ENCODE results near the gene NEUROD2. TPM values are rescaled to one million over a fixed set of nuclear protein-coding genes. Genes with fewer than 3 reads are reported as not detected.

The NEUROD2 gene
- total RNA-seq, 1 experiment from 2014 or later, result not detected

GRCh38 chr17:39639566-39640458 lies 32.1 kb upstream of the NEUROD2 start:
- TF ChIP-seq SIN3A (IDR thresholded peaks at IDR 0.05; ENCODE audit: borderline replicate concordance, insufficient read depth, low read depth, low read length) (no peak), TCF7L2 (IDR thresholded peaks at IDR 0.05; ENCODE audit: low read depth, low read length) (no peak), CTCF (IDR thresholded peaks at IDR 0.05) (no peak), POLR2AphosphoS5 (IDR thresholded peaks at IDR 0.05; ENCODE audit: low read depth, low read length) (no peak), REST (IDR thresholded peaks at IDR 0.05; ENCODE audit: insufficient read depth in 1 of 2, low read depth in 2 of 2, low read length in 1 of 2) (no peak)
- in situ Hi-C loops (cut with HindIII; ENCODE audit: low pct_unique_long_range_greater_than_20kb, low sequenced_read_pairs), result no loop called here
- DNase-seq (ENCODE audit: low read depth, low spot score), result no peak
- CTCF ChIA-PET, result interaction anchor here (1.1 to 1.4 kb wide), 2 partner anchors 13 to 14 kb away, joined by 3 read pairs; no protein-coding TSS in a partner anchor
- peaks cover 3% of the 10 kb centered on the region; the same call in 1 of the 2 replicates for H3K36me3 ChIP-seq (ENCODE audit: control insufficient read depth, insufficient read depth, low read length)
- BruUV-seq (replicated peaks), result no TSS peak
- no peaks in the 10 kb centered on the region for H3K27me3 ChIP-seq (ENCODE audit: control insufficient read depth, insufficient read depth, low read length)
- intact Hi-C loops (cut with micrococcal nuclease; ENCODE audit: unreplicated experiment), result no loop called here
- no peaks in the 10 kb centered on the region for H3K9me3 ChIP-seq (ENCODE audit: control insufficient read depth, insufficient read depth, low read depth, low read length)
- peaks cover 47% of the 10 kb centered on the region for H3K4me1 ChIP-seq (ENCODE audit: control insufficient read depth, insufficient read depth, low read length)
- no peak overlapping the region for H3K27ac ChIP-seq (ENCODE audit: low read length)
- POLR2A ChIA-PET, result no interaction called here
- ATAC-seq, result no peak
- no peak overlapping the region for H3K4me3 ChIP-seq (ENCODE audit: low read depth in 2 of 2, low read length in 2 of 2)

GRCh38 chr17:39639043-39639442 lies 31.3 kb upstream of the NEUROD2 start:
- ATAC-seq, result no peak
- Histone ChIP-seq H3K36me3 (ENCODE audit: control insufficient read depth, insufficient read depth, low read length) (peaks cover 3% of the 10 kb centered on the region; the same call in 1 of the 2 replicates), H3K4me1 (ENCODE audit: control insufficient read depth, insufficient read depth, low read length) (peaks cover 45% of the 10 kb centered on the region), H3K27ac (ENCODE audit: low read length) (no peak overlapping the region), H3K27me3 (ENCODE audit: control insufficient read depth, insufficient read depth, low read length) (no peaks in the 10 kb centered on the region), H3K9me3 (ENCODE audit: control insufficient read depth, insufficient read depth, low read depth, low read length) (no peaks in the 10 kb centered on the region), H3K4me3 (ENCODE audit: low read depth in 2 of 2, low read length in 2 of 2) (no peak overlapping the region)
- no TSS peak for BruUV-seq (replicated peaks)
- intact Hi-C loops (cut with micrococcal nuclease; ENCODE audit: unreplicated experiment), result no loop called here
- no peak for DNase-seq (ENCODE audit: low read depth, low spot score)
- CTCF ChIA-PET, result interaction anchor here (1.4 kb wide), 1 partner anchor 14 kb away, joined by 3 read pairs; no protein-coding TSS in a partner anchor
- TF ChIP-seq TCF7L2 (IDR thresholded peaks at IDR 0.05; ENCODE audit: low read depth, low read length) (no peak), POLR2AphosphoS5 (IDR thresholded peaks at IDR 0.05; ENCODE audit: low read depth, low read length) (no peak), REST (IDR thresholded peaks at IDR 0.05; ENCODE audit: insufficient read depth in 1 of 2, low read depth in 2 of 2, low read length in 1 of 2) (no peak), SIN3A (IDR thresholded peaks at IDR 0.05; ENCODE audit: borderline replicate concordance, insufficient read depth, low read depth, low read length) (no peak), CTCF (IDR thresholded peaks at IDR 0.05) (no peak)
- in situ Hi-C loops (cut with HindIII; ENCODE audit: low pct_unique_long_range_greater_than_20kb, low sequenced_read_pairs), result no loop called here
- POLR2A ChIA-PET, result no interaction called here
